HG03354 (cell line): Measurements from ENCODE around the gene PERM1.

Experiments
- ATAC-seq: cut with Tn5 transposase; IDR thresholded peaks from one replicate; pipeline ENCODE4 v1.9.1; 2021; ENCODE audit warnings: mild to moderate bottlenecking; ENCODE audit not compliant: unreplicated experiment, poor library complexity, severe bottlenecking

Gene PERM1

GRCh38 chr1:927748-928147 lies 54.1 kb downstream of the PERM1 start:
- ATAC-seq: no peak

- no peak for ATAC-seq
These were observed 54.7 kb downstream of the PERM1 start for GRCh38 chr1:927234-927633.

GRCh38 chr1:925561-926421 lies 56.1 kb downstream of the PERM1 start:
- no peak for ATAC-seq
